HCT116 (cell line): ENCODE results near the gene CKM. TPM values are rescaled to one million over a fixed set of nuclear protein-coding genes. Genes with fewer than 3 reads are reported as not detected.

Experiments
- ATAC-seq: fragments of 200-7000 bp; cut with Tn5 transposase; 2 replicates; pipeline ENCODE4 v1.9.1; 2020; ENCODE audit warnings: mild to moderate bottlenecking, moderate library complexity
- BruUV-seq: library from RNA; stranded (reverse); fragments of 400-500 nt; replicated peaks from 2 replicates; lab custom pipeline; 2021; lab: Mats Ljungman, UMichigan
- CTCF ChIA-PET: fragments of 300-600 bp; sonication (Branson Sonifier 250); formaldehyde crosslinking; loops from one replicate; lab custom pipeline; 2021; ENCODE audit warnings: antibody characterized with exemption; lab: Charles Lee
- POLR2A ChIA-PET: fragments of 300-600, 350-600 bp; sonication (Branson Sonifier 250); formaldehyde crosslinking; loops from one replicate; lab custom pipeline; 2021; ENCODE audit warnings: antibody characterized with exemption; lab: Charles Lee
- RAD21 ChIA-PET, 2 experiments: fragments of 300-600 bp; sonication (Branson Sonifier 250); formaldehyde crosslinking; loops; one replicate each; lab custom pipeline; 2023; ENCODE audit warnings: low total read pairs in 2 of 2; ENCODE audit not compliant: uncharacterized antibody in 2 of 2, unreplicated experiment in 2 of 2, low non-redundant PET in 1 of 2; lab: Charles Lee
- DNase-seq: peaks from one replicate; pipeline ENCODE4 v3.0.0-alpha.2; 2010; ENCODE audit warnings: low read depth, low spot score
- H2AFZ ChIP-seq: fragments of 200-600 bp; shearing (Covaris generic), sonication (generic); 2 replicates; pipeline ENCODE4 v1.6.1; 2017; ENCODE audit warnings: low read depth, mixed run types, mixed read lengths, antibody characterized with exemption, low read length; ENCODE audit not compliant: poor library complexity, severe bottlenecking
- H3K27ac ChIP-seq: 2 replicates; pipeline ENCODE4 v1.5.1; 2012; ENCODE audit warnings: low read depth, low read length
- H3K27me3 ChIP-seq: fragments of 200-600 bp; sonication (generic); 2 replicates; pipeline ENCODE4 v1.6.1; 2016; ENCODE audit warnings: mixed run types, low read length, mixed read lengths; ENCODE audit not compliant: insufficient read depth
- H3K36me3 ChIP-seq, 2 experiments: fragments of 200-500 bp in 1 of 2; fragments of 200-600 bp in 1 of 2; sonication (Bioruptor generic) in 1 of 2; sonication (generic) in 1 of 2; 2 replicates each; pipeline versions ENCODE4 v1.5.1 to v1.6.1; 2014 to 2016; ENCODE audit warnings: low read length in 2 of 2, inconsistent platforms in 1 of 2, mixed read lengths in 1 of 2, mixed run types in 1 of 2; ENCODE audit not compliant: insufficient read depth in 2 of 2, control insufficient read depth in 1 of 2
- H3K4me1 ChIP-seq, 2 experiments: fragments of 200-600 bp in 1 of 2; sonication (generic) in 1 of 2; 2 replicates each; pipeline versions ENCODE4 v1.5.1 to v1.6.1; 2012 to 2017; ENCODE audit warnings: low read length in 2 of 2, inconsistent platforms in 1 of 2, mild to moderate bottlenecking in 1 of 2, mixed read lengths in 1 of 2, mixed run types in 1 of 2, moderate library complexity in 1 of 2; ENCODE audit not compliant: insufficient read depth in 2 of 2, control insufficient read depth in 1 of 2
- H3K4me2 ChIP-seq: fragments of 200-600 bp; sonication (generic); 2 replicates; pipeline ENCODE4 v1.6.1; 2017; ENCODE audit warnings: mixed run types, low read length, mixed read lengths
- H3K4me3 ChIP-seq, 2 experiments: fragments of 200-600 bp in 1 of 2; sonication (generic) in 1 of 2; replicated peaks in 1 of 2; 2 replicates each; pipeline ENCODE4 v1.5.1; 2011 to 2016; ENCODE audit warnings: low read length in 2 of 2, control low read depth in 1 of 2, low read depth in 1 of 2, mild to moderate bottlenecking in 1 of 2, mixed read lengths in 1 of 2, mixed run types in 1 of 2
- H3K79me2 ChIP-seq: fragments of 200-600 bp; sonication (generic); 2 replicates; pipeline ENCODE4 v1.6.1; 2017; ENCODE audit warnings: mild to moderate bottlenecking, mixed run types, low read length, moderate library complexity, mixed read lengths; ENCODE audit not compliant: insufficient read depth
- H3K9ac ChIP-seq: fragments of 200-600 bp; sonication (generic); 2 replicates; pipeline ENCODE4 v1.6.1; 2016; ENCODE audit warnings: low read length, mixed read lengths
- H3K9me2 ChIP-seq: fragments of 200-600 bp; sonication (generic), shearing (Covaris generic); 2 replicates; pipeline ENCODE4 v1.6.1; 2017; ENCODE audit warnings: mixed run types, mild to moderate bottlenecking, moderate library complexity; ENCODE audit not compliant: insufficient read depth
- H3K9me3 ChIP-seq, 2 experiments: fragments of 200-500 bp in 1 of 2; fragments of 200-600 bp in 1 of 2; sonication (Bioruptor generic) in 1 of 2; sonication (generic) in 1 of 2; 2 replicates each; pipeline ENCODE4 v1.6.1; 2014 to 2017; ENCODE audit warnings: low read length in 2 of 2, mixed read lengths in 2 of 2, inconsistent platforms in 1 of 2, low read depth in 1 of 2, mild to moderate bottlenecking in 1 of 2, mixed run types in 1 of 2, moderate library complexity in 1 of 2; ENCODE audit not compliant: control insufficient read depth in 1 of 2, insufficient read depth in 1 of 2
- H4K20me1 ChIP-seq: fragments of 200-600 bp; sonication (generic), shearing (Covaris generic); 2 replicates; pipeline ENCODE4 v1.6.1; 2017; ENCODE audit warnings: mixed run types, mild to moderate bottlenecking, moderate library complexity; ENCODE audit not compliant: insufficient read depth
- ATF3 ChIP-seq: IDR thresholded peaks from 2 replicates; pipeline ENCODE4 v1.6.1; 2012
- CBX3 ChIP-seq: IDR thresholded peaks from 2 replicates; pipeline ENCODE4 v1.6.1; 2012; ENCODE audit warnings: low read depth
- EGR1 ChIP-seq: IDR thresholded peaks from 2 replicates; pipeline ENCODE4 v1.6.1; 2012; ENCODE audit warnings: low read depth
- ELF1 ChIP-seq: IDR thresholded peaks from 2 replicates; pipeline ENCODE4 v1.6.1; 2012; ENCODE audit warnings: low read depth, borderline replicate concordance
- EZH2 ChIP-seq: fragments of 200-600 bp; sonication (generic); IDR thresholded peaks from 2 replicates; pipeline ENCODE4 v1.6.1; 2017; ENCODE audit warnings: antibody characterized with exemption, mixed run types
- EZH2phosphoT487 ChIP-seq: fragments of 200-600 bp; IDR thresholded peaks from 2 replicates; pipeline ENCODE4 v1.6.1; 2018; ENCODE audit warnings: antibody characterized with exemption, borderline replicate concordance
- FOSL1 ChIP-seq: IDR thresholded peaks from 2 replicates; pipeline ENCODE4 v1.6.1; 2012; ENCODE audit warnings: low read depth
- MAX ChIP-seq: IDR thresholded peaks from 2 replicates; pipeline ENCODE4 v1.6.1; 2012
- POLR2A ChIP-seq: IDR thresholded peaks from 2 replicates; pipeline ENCODE4 v1.7.0; 2011; ENCODE audit warnings: borderline replicate concordance; ENCODE audit not compliant: insufficient read depth, insufficient read length; ENCODE audit errors: extremely low read depth
- POLR2AphosphoS5 ChIP-seq: IDR thresholded peaks from 2 replicates; pipeline ENCODE4 v1.6.1; 2011; ENCODE audit warnings: mild to moderate bottlenecking, low read depth, low read length, moderate library complexity
- RAD21 ChIP-seq: IDR thresholded peaks from 2 replicates; pipeline ENCODE4 v1.6.1; 2012; ENCODE audit warnings: low read depth, mild to moderate bottlenecking
- SRF ChIP-seq: IDR thresholded peaks from 2 replicates; pipeline ENCODE4 v1.6.1; 2012; ENCODE audit warnings: low read depth
- TCF7L2 ChIP-seq: IDR thresholded peaks from 2 replicates; pipeline ENCODE4 v1.7.0; 2011; ENCODE audit warnings: borderline replicate concordance, inconsistent platforms; ENCODE audit not compliant: insufficient read depth, insufficient read length; ENCODE audit errors: extremely low read depth
- YY1 ChIP-seq: IDR thresholded peaks from 2 replicates; pipeline ENCODE4 v1.6.1; 2011; ENCODE audit warnings: low read length, low read depth, moderate library complexity, mild to moderate bottlenecking; ENCODE audit not compliant: insufficient replicate concordance; ENCODE audit errors: extremely low read depth
- ZBTB33 ChIP-seq: IDR thresholded peaks from 2 replicates; pipeline ENCODE4 v1.6.1; 2011; ENCODE audit warnings: mild to moderate bottlenecking, low read length, moderate library complexity; ENCODE audit not compliant: insufficient replicate concordance; ENCODE audit errors: extremely low read depth
- ZFX ChIP-seq: fragments of 450-650 bp; IDR thresholded peaks from 2 replicates; pipeline ENCODE4 v1.6.1; 2017
- intact Hi-C: fragments of 100-400 bp; cut with micrococcal nuclease; formaldehyde crosslinking; loops from 2 replicates; pipeline ENCODE4 v1.10.0; 2022
- total RNA-seq: library from RNA; stranded (reverse); gene quantifications from one replicate; pipeline ENCODE4 v1.2.1, GENCODE V29; 2021; ENCODE audit not compliant: unreplicated experiment

The CKM gene
- total RNA-seq, 1 experiment from 2014 or later = not detected

- Histone ChIP-seq H3K9ac (0 out of 2 replicates have a peak overlapping the region, but pooled peaks have one; percentile 33), H3K36me3 (peaks cover 2 to 5% of the 10 kb centered on the region in 2 experiments; a peak in 2 of 4 replicates), H3K4me1 (peaks cover 11 to 25% of the 10 kb centered on the region in 2 experiments; a peak in 3 of 4 replicates), H3K4me3 (no peak overlapping the region), H3K27me3 (no peaks in the 10 kb centered on the region), H4K20me1 (no peaks in the 10 kb centered on the region), H3K9me3 (no peaks in the 10 kb centered on the region), H2AFZ (no peak overlapping the region), H3K27ac (no peak overlapping the region), H3K4me2 (no peak overlapping the region; the same call in 1 of the 2 replicates), H3K79me2 (0 out of 2 replicates have a peak, but pooled peaks cover 3% of the 10 kb centered on the region), H3K9me2 (no peaks in the 10 kb centered on the region)
- ChIA-PET RAD21 (interaction anchor here in 1 of 2 experiments (0.7 kb wide), 1 partner anchor 13 kb away, joined by 3 read pairs; no protein-coding TSS in a partner anchor), CTCF (interaction anchor here (1.0 to 1.5 kb wide), 2 partner anchors 57 to 133 kb away, joined by 3 read pairs; no protein-coding TSS in a partner anchor), POLR2A (no interaction called here)
- no peak for TF ChIP-seq TCF7L2
- BruUV-seq = no TSS peak
- ATAC-seq (no peak), DNase-seq (no peak)
- intact Hi-C loops = no loop called here
Measured at GRCh38 chr19:45345506-45345860, 22.8 kb upstream of the CKM start.

DNA sequence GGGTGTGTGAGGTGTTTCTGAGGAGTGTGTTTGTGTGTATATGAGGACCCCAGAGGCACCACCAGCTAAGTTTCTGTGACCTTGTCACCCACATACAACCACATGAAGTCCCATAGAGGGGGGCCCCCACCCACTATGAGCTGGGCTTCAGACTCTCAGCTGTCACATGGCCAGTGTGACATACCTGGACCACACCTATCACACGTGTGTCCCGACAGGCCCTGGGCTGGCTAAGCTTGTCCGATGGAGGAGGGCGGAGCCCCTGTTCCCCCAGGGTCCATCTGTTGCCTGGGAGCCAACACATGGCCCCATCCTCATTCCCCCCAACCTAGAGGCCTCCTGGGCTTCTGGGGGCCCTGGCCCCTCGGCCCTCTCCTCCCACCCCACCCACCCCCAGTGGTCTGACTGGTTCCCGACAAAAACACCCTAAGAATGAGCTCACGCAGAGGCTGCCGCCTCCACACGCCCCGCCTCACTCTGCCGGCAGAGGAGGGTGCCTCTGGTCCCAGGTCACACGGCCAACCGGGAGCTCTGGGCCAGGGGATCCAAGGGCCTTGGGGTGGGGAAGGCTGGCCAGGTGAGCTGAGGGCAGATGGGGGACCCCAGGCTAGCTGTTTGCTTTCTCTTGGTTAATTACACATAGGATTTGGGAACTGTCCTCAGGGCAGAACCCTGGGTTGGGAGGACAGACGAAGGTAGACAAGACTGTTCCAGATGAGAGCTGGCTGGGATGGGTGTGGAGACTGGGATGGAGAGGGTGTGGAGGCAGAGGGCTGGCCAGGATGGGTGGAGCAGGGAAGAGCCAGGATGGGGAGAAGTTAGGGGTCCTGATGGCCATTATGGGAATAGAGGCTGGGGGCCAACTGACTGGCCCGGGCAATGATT lies 22.2 kb upstream of the CKM start:
- Histone ChIP-seq H4K20me1 (no peaks in the 10 kb centered on the region), H3K9me3 (no peaks in the 10 kb centered on the region), H3K4me1 (peaks cover 16 to 30% of the 10 kb centered on the region in 2 experiments), H3K36me3 (peaks cover 2 to 5% of the 10 kb centered on the region in 2 experiments; a peak in 2 of 4 replicates), H3K9ac (peak overlapping the region; percentile 33; the same call in 1 of the 2 replicates), H3K4me3 (0 out of 4 replicates have a peak overlapping the region, but pooled peaks of 1 of the 2 experiments have one; percentile 15), H3K4me2 (peak overlapping the region; percentile 57), H3K9me2 (no peaks in the 10 kb centered on the region), H3K27me3 (no peaks in the 10 kb centered on the region), H3K27ac (no peak overlapping the region), H3K79me2 (0 out of 2 replicates have a peak, but pooled peaks cover 3% of the 10 kb centered on the region), H2AFZ (no peak overlapping the region)
- DNase-seq (no peak), ATAC-seq (0 out of 2 replicates have a peak, but pooled peaks have one; percentile 19)
- ChIA-PET POLR2A (interaction anchor here (1.1 kb wide), 1 partner anchor 9 kb away, joined by 3 read pairs; no protein-coding TSS in a partner anchor), RAD21 (interaction anchor here in 1 of 2 experiments (0.7 kb wide), 1 partner anchor 12 kb away, joined by 3 read pairs; no protein-coding TSS in a partner anchor), CTCF (interaction anchor here (1.0 to 1.5 kb wide), 2 partner anchors 58 to 134 kb away, joined by 3 read pairs; no protein-coding TSS in a partner anchor)
- intact Hi-C loops = no loop called here
- TF ChIP-seq ELF1 = no peak
- no peak for TF ChIP-seq POLR2A
- TF ChIP-seq TCF7L2 = no peak
- TF ChIP-seq EGR1 = no peak
- TF ChIP-seq EZH2phosphoT487 = no peak
- no peak for TF ChIP-seq ZFX
- TF ChIP-seq ZBTB33 = no peak
- TF ChIP-seq SRF = no peak
- no peak for TF ChIP-seq POLR2AphosphoS5
- TF ChIP-seq CBX3 = no peak
- no peak for TF ChIP-seq YY1
- no peak for TF ChIP-seq EZH2
- no peak for TF ChIP-seq RAD21
- TF ChIP-seq FOSL1 = no peak
- TF ChIP-seq ATF3 = no peak
- TF ChIP-seq MAX = no peak
- BruUV-seq = no TSS peak
